Fibroblast of skin of right biceps (primary cell): ENCODE measurements around the gene WRNIP1.
"Not testable (repeated sequence)": the region's sequence is repeated elsewhere in the genome, so short reads cannot be mapped to it uniquely, and the experiment has no call there.

Experiments used
- DNase-seq: peaks from one replicate; pipeline ENCODE4 v3.0.0-alpha.2; 2013

WRNIP1 gene

DNA sequence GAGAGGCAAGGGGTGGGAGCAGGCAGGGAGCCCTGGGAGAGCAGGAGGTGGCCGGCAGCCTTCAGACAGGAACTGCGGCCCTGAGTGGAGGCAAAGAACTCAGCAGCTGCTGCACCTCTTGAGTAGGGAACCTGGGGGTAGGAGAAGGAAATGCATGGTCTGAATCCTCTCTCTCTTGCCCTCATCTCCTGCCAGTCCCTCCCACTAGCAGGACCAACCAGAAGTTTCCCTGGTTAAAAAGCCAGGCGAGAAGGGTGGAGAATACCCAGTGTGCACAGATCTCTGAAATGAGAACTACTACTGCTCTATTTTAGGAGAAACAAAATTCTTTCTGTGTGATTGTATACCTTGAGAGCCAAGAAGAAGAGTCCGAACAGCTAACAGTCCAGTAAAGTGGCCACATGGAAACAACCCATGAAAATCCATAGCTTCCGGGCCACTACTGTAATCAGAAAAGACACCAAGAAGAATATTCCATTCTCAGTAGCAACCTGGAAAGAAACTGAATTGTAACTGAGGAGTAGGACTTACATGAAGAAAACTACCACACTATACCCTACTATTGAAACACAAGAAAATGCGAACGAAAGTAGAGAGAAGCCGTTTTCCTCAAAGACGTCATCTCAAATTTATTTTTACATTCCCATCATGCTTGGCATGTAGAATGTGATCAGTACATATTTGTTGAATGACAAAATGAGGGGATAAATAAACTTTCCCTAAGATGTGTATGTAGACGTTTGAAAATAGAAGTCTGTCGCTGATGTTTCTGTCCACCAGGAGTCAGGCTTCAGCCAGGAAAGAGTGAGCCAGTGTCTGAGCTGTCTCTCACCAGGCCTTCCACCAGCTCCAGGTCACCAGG, 25.6 kb downstream of the WRNIP1 start:
- peak; percentile 84 for DNase-seq

DNA sequence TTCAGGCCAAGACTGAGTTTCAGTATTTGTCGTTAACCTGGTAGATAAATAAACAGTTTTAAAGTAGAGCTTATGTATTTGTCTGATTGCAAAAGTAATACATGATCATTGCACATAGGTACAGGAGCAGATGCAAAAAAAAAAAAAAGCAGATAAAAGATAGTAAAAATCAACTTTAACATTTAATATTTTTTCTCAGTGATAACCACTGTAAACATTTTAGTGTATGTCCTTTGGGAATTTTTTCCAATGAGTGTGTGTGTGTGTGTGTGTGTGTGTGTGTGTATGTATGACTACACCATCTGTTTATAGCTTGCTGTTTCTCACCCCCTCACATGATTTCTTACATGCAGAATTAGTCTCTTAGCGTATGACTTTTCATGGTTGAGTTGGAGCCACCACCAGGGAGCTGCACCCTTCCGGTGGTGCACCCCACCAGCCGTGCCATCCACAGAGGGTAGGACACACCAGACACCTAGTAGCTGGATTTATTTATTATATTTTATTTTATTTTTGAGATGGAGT, 26.3 kb downstream of the WRNIP1 start:
- DNase-seq: no peak

DNA sequence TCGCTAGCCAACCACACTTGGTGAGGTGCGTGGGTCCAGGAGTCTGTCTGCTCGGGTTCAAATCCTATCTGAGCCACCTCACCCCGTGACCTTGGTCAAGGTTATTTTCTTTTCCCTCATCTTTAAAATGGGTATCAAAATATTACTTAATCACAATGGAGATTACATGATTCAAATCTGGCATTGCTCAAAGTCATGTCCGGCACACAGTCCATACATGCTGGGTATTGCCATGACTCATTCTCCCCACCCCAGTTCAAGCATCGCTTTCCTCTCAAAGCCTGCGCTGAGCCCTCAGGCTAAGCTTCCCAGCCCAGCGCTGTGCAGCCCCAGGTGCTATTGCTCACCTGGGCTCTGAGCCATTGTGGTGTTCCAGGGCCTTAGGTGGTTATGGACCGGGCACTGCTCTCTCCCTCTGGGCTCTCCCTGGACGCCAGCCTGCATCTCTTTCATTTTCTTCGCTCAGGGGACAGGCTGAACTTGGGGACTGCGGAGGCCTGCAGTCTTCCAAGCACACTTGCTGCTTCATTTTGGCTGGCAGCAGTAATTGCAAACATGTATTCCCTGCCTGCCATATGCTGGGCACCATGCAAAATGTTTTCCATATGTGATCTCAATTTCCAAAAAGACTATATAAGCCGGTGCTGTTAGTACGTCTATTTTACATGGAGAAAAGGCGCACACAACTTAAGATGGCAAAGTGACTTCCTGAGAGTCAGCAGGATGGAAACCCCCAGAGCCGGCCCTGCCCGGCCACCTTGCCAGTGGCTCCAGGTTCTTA, 27.3 kb downstream of the WRNIP1 start:
- peak; percentile 50 for DNase-seq

DNA sequence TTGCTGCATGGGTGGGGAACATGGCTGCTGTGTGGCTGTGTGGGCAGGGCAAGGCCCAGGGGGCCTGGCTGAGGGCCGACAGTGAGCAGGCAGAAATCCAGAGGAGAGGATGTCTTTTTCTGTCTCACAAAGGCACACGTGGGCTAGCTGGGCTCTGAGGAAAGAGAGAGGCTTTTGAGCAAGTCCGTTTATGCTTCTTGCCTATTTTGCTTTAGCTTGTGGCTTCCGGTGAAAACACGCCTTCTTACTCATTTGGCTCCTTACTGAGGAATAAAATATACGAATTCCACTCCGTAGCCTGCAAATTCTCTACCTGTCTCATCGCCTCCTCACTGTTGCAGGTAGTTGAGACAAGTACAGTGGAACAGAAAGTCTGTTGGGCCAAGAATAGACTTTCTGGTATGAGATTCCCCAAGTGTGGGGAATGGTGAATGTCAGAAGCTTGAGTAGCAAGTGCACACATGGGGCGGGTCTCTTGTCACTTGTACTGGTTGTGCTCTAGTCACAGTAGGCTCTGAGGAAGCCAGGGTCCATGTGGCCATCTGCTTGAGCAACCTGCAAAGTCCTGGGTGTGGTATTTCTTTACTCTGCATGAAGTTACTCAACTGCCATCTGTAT, 28.4 kb downstream of the WRNIP1 start:
- no peak for DNase-seq

DNA sequence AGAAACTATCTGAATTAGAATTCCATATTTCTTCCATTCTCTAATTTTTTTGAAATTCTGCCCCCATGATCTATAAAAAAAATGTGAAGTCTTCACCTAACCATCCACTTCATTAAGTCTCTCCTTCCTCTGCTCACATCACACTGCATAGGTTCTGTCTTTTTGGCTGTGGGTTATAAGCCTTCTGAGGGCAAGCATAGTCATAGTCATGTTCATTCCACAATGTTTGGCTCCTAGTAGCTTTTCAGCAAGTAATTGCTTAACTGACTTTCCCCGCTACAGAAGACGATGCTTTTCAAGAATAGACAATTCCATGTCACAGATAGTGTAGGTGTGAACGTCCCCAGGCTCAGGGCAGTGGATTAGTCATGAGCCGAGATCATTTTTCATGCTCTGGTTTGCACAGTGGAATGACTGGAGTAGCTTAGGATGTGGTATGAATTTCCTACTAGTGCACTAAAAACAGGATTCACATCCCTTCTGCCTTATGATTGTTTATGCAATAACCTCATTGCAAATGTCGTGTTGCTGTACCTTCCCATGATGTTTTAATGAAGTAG, 29.1 kb downstream of the WRNIP1 start:
- peak; percentile 56 for DNase-seq

DNA sequence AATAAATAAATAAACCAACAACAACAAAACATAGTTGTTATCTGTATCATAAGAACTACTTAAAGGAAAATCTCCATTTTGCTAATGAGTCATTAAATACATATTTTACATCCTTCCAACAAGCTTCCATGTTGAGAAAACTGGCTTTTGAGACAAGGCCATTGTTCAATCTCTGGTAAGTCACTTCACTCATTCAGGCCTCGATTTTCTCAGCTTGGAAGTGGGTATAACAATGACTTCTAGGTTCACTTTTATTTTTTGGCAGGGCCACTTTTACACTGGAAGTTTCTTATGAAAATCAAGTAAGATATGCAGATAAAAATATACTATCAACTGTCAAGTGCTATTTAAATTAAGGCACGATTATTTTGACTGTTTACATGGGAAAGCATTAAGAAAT, 30.0 kb downstream of the WRNIP1 start:
- DNase-seq: no peak

DNA sequence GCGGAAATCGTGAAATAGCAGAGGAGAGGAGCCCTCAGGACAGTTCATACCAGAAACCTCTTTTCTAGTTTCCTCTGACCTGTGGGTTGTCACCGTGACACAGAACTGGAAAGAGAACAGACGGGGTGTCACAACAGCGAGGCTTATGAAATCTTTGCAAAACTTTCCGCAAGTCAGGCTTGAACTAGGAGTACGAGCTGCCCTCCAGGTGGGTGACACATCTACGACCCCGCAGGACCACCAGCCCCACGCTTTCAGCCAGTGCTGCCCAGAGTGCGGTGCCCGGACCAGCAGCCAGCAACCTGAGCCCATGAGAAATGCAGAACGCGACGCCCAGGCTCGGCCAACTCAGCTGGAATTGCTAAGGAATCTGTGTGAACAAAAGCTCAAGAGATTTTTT, 30.8 kb downstream of the WRNIP1 start:
- no peak for DNase-seq

DNA sequence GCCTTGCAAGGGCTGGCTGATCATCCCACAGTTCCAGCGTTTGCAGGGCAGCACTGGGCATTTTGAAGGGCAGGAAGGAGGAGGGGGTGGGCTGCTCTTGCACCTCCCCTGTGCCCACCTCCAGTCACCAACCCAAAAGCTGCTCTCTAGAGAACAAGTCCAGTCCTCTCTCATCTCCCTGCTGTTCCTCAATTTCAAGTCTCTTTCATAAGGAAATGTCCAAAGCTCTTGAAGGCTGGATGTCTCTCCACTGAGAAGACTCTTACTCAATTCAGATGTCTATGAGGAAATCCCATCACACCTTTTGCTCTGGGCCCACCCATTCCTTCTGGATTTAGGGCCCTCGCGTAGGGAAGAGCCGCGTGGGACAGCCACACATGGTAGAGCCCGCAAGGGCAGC, 31.7 kb downstream of the WRNIP1 start:
- no peak for DNase-seq

DNA sequence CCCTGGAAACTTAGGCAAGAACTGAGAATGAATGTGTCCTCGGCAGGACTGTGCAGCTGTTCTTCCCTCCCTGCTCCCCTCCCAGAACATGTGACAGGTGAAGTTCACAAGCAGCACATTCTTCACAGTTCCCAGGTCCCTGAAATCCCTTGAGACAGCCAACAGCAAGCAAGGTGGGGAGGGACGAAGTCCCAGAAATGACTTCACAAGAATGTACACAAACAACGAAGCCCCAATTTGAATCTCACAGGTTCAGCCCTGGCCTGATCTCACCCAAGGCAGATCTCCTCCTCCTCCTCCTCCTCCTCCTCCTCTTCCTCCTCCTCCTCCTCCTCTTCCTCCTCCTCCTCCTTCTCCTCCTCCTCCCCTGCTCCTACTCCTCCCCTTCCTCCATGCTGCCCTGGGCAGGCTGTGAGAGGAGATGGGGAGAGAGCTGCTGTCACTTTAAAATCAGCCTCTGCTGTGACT, 32.4 kb downstream of the WRNIP1 start:
- no peak for DNase-seq

DNA sequence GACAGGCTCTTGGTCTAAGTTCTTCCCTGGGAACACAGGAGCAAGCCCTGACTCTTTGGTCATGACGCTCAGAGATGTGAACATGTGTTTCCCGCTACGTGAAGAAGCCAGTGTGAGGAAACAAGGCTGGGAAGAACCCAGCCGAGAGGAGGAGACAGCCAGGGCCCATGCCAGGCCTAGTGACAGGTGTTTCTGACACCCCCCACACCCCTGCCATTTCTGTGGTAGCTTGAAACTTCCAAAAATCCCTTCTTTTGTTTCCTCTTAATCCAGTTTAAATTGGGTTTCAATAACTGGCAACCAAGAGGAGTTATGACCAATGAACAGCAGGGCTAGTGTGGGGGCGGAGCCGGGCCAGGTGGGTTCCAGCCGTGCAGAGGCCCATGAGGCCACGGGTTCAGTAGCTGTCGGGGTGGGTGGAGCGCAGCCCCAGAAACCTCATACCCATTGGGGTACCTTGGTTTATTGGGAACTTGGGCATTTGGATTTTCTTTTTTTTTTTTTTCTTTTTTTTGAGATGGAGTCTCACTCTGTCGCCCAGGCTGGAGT, 33.5 kb downstream of the WRNIP1 start:
- DNase-seq: no peak

DNA sequence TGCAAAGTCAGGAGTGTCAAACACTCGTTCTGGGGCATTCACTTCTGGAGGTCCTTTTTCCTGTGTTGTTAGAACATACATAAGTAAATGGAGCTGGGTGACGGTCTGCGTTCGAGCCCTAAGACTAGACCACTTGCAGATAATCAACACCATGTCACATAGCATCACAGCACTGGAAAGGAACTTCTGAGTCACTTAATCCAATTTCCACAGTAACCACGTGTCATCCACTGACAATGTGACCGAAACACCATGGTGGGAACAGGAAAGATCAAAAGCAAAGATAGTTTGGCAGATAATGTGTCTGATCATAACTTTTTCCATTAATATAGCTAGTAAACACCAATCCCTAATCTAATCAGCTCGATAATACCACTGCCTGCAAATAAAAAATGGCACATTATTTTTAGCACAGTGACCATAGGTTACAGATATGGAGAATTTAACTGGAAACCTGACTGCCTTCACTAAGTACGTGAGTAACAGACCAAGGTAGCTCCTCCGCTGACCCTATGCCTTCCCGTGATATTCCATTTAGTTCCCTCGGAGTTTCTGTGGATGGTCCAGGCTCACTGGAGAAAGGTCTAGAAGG, 34.8 kb downstream of the WRNIP1 start:
- DNase-seq: peak; percentile 31

DNA sequence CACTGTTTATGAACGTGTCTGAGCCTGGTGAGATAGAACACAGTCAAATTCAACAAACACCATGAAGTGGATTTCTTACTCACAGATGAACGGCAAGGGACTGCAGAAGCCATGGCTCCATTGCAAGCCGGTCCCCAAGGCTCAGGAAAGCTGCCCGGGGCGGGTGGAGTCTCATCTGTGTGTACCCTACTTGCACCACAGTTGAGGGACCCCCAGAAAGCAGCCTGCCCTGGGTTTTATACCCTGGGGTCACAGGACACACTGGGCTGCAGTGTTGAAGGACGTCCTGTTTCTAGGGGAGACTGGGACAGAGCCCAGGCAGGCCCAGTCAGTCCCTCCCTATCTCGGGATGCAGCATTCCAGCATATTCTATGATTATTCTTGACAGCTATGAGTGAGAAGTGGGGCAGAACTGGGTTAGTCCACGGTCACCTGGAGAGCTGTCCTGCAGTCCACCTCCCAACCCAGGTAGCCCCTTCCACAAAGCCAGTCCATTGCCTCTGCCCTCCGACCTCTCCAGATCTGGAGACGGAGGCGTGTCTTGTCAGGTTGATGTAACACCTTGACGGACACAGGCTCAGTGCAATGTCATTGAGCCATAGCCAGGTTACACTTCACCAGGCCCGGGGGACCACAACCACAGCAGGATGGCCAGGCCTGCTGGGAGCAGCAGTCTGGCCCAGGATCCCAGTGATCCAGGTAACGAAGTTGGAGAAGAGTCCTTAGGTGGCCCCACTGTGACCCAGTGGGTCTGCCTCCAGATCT, 35.5 kb downstream of the WRNIP1 start:
- no peak for DNase-seq

DNA sequence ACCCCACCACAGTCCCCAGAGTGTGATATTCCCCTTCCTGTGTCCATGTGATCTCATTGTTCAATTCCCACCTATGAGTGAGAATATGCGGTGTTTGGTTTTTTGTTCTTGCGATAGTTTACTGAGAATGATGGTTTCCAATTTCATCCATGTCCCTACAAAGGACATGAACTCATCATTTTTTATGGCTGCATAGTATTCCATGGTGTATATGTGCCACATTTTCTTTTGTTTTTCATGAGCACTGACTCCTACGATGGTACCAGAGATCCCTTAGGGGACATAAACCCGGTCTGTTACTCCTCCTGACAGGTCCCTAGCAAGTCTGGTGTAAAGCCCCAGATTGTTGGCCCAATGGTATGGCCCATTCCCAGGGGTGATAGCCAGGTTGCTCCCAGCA, 36.5 kb downstream of the WRNIP1 start:
- DNase-seq: not testable (repeated sequence)

DNA sequence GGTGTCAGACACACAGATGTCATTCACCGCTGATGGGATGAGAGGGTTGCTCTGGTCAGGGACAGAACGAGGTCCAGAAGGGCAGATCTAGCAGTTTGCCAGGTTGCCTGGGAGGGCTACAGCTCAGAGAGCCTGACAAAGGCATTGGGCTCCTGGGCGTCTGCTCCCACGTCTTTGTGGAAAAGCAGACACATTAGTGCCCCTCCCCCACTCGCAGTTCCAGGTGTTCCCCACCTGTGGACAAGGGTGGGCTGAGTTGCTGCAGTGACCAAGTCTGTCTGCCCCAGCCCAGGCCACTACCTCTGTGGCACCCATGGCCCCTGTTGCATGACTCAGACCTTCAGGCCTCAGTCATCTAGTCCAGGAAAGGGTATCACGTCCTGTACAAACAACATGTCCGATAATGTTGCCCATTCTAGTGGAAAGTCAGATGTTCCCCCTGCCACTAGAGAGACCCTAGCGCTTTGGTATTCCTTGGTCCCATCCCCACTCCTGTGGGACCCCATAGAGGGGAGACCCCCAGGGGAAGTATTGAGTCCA, 37.4 kb downstream of the WRNIP1 start:
- no peak for DNase-seq

DNA sequence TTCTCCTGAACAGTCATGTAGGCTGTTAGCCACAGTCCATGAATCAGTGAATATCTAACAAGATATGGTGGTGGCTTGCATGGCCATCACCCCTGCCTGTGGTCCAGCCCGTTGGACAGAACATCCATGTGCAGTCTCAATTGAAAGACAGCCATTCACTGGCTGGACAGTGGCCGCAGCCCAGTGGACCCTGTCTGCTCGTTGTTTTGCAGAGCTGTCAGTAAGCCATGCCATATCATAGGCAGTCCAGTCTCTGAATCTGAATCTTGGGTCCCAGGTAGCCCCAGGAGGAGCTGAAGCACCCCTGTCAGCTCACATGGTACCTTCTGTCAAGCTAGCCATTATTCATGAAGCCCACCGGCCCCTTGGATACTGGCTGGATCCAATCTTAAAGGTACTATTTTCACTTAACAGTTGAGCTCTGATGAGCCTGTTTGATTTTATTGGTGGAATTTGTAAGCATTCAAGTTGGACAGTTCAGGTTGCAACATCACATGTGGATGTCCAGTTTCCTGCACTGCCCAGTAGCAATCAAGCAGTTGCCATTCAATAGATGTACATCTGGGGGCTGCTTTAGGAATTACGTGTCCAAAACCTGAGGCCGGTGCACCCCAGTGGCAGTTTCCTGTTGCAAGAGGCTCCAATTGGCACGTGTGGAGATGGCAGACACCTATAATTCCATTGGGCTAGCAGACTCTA, 38.7 kb downstream of the WRNIP1 start:
- no peak for DNase-seq

DNA sequence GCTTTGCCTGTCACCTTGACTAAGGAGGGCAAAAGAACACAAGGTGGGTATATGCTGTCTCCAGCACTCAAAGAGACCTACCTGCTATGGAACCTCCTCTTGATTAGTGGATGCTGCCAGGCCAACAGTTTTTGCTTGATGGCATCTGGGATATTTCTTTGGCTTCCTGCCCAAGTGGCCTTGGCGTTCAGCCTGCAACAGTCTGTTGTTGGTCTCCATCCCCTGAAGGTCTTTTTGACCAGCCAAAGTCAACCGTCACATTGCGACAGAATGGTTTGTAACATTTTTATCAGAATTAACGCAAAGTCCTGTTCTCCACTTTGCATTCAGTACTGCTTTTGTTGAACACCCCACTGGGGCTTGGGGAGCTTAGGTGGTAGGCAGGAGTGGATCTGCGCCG, 39.3 kb downstream of the WRNIP1 start:
- no peak for DNase-seq

DNA sequence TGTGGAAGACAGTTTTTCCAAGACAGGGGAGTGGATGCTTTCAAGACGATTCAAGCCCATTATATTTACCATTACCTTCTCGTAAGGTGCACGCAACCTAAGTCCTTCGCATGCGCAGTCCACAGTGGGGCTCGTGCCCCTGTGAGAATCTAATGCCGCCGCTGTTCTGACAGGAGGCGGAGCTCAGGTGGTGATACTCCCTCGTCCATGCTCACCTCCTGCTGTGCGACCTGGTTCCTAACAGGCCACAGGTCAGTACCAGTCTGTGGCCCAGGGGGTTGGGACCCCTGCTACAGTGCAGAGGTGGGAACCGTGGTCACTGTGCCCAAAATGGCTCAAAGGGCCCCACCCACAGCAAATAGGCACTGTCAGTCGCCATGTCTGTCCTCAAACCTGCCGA, 39.8 kb downstream of the WRNIP1 start:
- DNase-seq: no peak

DNA sequence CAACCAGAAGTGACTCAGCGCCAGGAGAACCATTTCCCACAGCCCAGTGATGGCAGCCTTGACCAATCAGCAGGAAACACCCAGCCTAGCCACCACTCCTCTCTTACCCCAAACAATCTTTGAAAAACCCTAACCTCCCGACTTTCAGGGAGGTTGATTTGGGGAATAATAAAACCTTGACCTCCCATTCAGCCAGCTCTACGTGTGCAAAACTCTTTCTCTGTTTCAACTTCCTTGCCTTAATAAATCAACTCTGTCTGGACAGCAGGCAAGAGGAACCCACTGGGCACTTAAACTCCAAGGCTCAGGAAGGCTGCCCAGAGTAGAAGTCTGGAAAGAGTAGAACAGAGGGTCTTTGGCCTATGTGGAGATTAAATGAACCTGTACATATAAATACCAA, 41.5 kb downstream of the WRNIP1 start:
- DNase-seq: no peak

DNA sequence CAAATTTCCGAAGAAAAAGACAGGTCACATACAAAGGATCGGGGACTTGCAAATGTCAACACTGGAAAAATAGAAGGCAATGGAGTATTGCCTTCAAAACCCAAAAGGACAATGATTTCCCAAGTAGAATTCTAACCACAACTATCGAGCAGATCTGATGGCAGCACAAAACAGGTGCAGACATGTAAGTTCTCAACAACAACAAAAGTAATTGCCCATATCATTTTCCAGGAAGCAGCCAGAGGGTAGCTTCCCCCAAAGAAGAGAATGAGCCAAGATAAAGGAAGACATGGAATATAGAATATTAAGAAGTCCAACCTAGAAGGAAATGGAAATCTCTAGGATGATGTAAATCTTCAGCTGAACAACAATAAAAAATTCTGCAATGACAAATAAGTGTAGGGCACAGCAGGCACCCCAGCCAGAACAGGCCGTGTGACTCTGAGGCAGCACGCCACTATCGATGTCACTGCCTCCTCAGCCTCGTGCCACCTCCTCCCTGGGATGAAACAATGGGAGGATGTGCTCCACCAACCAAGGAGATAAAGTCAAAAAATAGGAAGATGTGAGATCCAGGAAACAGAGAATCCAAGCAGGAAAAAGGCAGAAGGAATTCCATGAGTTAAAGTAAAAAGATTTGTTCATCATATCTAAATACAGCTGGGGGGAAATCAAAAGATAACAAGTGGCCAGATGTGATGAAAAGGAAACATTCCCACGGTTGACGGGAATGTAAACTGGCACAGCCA, 42.3 kb downstream of the WRNIP1 start:
- DNase-seq: no peak

DNA sequence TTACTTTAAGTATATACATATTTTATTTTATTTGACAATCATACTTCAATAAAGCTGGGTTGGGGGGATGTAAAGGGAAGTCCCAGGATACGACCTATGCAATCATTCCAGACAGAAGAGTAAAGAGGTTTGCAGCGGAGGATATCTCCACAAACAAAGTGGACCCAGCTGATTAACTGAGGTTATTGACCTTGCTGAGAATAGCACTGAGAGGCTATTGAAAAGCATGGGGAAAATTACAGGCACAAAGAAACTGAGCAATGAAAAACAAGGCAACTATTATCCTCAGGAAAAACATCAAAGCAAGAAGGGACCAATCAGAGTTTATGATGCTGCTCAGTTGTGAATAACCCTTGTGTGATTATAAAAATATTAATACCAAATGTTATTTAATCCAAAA, 43.8 kb downstream of the WRNIP1 start:
- no peak for DNase-seq
